AG09309 (cell line): ENCODE measurements around the gene SPATA24.
"Not testable (repeated sequence)": the region's sequence is repeated elsewhere in the genome, so short reads cannot be mapped to it uniquely, and the experiment has no call there.

ENCODE experiments used
- DNase-seq: peaks from one replicate; pipeline ENCODE4 v3.0.0-alpha.2; 2010; ENCODE audit warnings: low read depth
- H3K4me3 ChIP-seq: 2 replicates; pipeline ENCODE4 v1.5.1; 2011; ENCODE audit warnings: mild to moderate bottlenecking, low read depth, low read length, moderate library complexity; ENCODE audit not compliant: control insufficient read depth
- CTCF ChIP-seq: IDR thresholded peaks from 2 replicates; pipeline ENCODE4 v1.5.1; 2011; ENCODE audit warnings: mild to moderate bottlenecking, low read depth, low read length, inconsistent platforms; ENCODE audit not compliant: insufficient read depth, control insufficient read depth; ENCODE audit errors: missing control alignments

The SPATA24 gene

DNA sequence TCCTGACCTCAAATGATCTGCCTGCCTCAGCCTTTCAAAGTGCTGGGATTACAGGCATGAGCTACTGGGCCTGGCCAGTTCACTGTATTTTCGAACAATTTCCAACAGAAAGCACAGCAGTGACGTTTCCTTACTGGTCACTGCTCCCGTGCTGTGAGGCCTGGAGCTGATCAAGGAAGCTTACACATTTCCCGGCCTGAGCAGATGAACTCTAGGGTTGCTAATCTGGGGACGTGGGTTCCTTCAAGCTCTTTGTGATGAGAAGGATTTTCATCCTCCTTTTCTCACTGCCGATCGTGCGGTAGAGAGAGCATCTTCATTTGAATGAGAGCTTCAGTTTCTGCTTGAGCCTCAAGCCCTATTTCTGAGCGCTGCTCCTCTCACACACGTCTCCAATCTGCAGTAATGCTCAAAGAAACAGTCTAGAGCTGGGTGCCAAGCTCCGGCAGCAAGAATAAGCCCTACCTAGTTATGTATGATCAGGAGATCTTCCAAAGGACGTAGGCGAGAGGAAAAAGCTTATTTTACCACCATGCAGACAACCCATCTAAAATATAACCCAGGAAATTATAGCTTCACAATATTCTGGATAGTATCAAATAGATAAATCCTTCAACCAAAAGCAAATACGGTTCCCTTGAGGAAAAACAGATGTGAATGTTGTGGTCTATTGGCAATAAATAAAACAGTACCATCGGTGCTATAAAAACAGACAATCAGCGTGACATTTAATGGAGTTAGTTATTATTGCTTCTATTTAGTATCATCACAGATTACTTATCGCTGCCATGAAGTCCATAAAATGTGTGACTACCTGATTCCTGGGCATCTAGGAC is 7.3 kb upstream of the SPATA24 start:
- no peak for DNase-seq
- TF ChIP-seq CTCF = no peak
- no peak overlapping the region for H3K4me3 ChIP-seq

DNA sequence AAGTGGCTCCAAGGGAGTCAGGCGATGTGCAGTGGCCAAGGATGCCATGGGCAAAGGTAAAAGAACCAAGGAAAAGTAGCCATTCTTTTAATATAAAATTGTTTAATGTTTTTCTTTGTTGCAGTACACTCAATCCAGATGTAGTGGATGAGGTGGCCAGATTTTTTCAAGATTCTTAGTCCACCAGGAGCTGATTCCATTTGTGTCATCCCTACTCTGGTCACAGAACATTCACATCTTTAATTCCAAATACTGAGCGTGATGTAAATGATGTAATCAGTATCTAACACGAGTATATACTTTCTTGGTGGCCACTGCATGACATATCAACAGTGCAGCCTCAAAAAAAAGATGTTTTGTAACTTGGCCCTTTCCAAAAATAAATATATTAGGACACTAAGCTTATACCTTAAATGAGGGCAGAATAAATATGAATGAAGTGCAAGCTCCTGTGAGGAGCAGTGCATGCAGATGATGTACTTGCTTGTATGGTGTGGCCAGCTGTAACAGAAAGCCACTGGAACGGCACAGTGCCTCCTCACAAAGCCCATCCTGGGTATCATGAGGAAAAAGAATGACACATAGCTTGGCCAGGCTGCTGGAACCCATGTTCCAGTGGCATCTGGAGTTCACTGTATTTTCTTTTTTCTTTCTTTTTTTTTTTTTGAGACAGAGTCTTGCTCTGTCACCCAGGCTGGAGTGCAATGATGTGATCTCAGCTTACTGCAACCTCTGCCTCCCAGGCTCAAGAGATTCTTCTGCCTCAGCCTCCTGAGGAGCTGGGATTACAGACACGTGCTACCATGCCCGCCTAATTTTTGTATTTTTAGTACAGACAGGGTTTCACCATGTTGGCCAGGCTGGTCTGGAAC is 6.5 kb upstream of the SPATA24 start:
- no peak for TF ChIP-seq CTCF
- no peak overlapping the region for H3K4me3 ChIP-seq
- DNase-seq = no peak

GRCh38 chr5:139409116-139409515 is 5.2 kb upstream of the SPATA24 start:
- not testable (repeated sequence) for DNase-seq, H3K4me3 ChIP-seq

DNA sequence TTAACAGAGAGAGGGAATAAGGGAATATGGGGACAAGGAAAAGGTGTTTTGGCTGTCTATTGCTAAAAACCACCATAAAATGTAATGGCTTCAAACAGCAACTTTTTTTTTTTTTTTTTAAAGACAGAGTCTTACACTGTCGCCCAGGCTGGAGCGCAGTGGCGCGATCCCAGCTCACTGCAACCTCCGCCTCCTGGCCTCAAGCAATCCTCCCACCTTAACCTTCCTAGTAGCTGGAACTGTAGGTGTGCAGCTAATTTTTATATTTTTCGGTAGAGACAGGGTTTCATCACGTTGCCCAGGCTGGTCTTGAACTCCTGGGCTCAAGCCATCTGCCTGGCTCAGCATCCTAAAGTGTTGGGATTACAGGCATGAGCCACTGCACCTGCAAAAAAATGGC is 4.3 kb upstream of the SPATA24 start:
- no peak for TF ChIP-seq CTCF
- no peak for DNase-seq
- no peak overlapping the region for H3K4me3 ChIP-seq

GRCh38 chr5:139407517-139407916 is 3.6 kb upstream of the SPATA24 start:
- H3K4me3 ChIP-seq = no peak overlapping the region
- no peak for DNase-seq
- no peak for TF ChIP-seq CTCF

- DNase-seq = no peak
- TF ChIP-seq CTCF = no peak
- no peak overlapping the region for H3K4me3 ChIP-seq
Observed at GRCh38 chr5:139406963-139407362, 3.1 kb upstream of the SPATA24 start.

- no peak overlapping the region for H3K4me3 ChIP-seq
- DNase-seq = no peak
- TF ChIP-seq CTCF = no peak
Observed at GRCh38 chr5:139404484-139404840, 573 bp upstream of the SPATA24 start.
